PC-9 (cell line): Measurements from ENCODE around the gene RRBP1.

Source experiments
- EZH2 ChIP-seq: fragments of 200-600 bp; sonication (generic); IDR thresholded peaks from 2 replicates; pipeline ENCODE4 v1.8.0; 2017; ENCODE audit warnings: antibody characterized with exemption, low read depth
- TF ChIP-seq, protein P1 (sequence below): fragments of 200-600 bp; sonication (generic); conservative IDR thresholded peaks from 2 replicates; pipeline ENCODE4 v1.6.1; 2017; ENCODE audit warnings: mixed run types, antibody characterized with exemption, mild to moderate bottlenecking, moderate library complexity

GRCh38 chr20:17576215-17576614, 105.8 kb downstream of the RRBP1 start:
- TF ChIP-seq, protein P1, sequence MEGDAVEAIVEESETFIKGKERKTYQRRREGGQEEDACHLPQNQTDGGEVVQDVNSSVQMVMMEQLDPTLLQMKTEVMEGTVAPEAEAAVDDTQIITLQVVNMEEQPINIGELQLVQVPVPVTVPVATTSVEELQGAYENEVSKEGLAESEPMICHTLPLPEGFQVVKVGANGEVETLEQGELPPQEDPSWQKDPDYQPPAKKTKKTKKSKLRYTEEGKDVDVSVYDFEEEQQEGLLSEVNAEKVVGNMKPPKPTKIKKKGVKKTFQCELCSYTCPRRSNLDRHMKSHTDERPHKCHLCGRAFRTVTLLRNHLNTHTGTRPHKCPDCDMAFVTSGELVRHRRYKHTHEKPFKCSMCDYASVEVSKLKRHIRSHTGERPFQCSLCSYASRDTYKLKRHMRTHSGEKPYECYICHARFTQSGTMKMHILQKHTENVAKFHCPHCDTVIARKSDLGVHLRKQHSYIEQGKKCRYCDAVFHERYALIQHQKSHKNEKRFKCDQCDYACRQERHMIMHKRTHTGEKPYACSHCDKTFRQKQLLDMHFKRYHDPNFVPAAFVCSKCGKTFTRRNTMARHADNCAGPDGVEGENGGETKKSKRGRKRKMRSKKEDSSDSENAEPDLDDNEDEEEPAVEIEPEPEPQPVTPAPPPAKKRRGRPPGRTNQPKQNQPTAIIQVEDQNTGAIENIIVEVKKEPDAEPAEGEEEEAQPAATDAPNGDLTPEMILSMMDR: no peak
- no peak for TF ChIP-seq EZH2
